HG02973 (cell line): ENCODE results near the gene ISCA2.
"Not testable (repeated sequence)": the region's sequence is repeated elsewhere in the genome, so short reads cannot be mapped to it uniquely, and the experiment has no call there.

Experiments
- ATAC-seq: cut with Tn5 transposase; IDR thresholded peaks from one replicate; pipeline ENCODE4 v1.9.1; 2021; ENCODE audit warnings: moderate library complexity; ENCODE audit not compliant: unreplicated experiment

The ISCA2 gene, protein sequence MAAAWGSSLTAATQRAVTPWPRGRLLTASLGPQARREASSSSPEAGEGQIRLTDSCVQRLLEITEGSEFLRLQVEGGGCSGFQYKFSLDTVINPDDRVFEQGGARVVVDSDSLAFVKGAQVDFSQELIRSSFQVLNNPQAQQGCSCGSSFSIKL

GRCh38 chr14:74493343-74494261, at the start of gene ISCA2:
TSS of gene ISCA2 (plus strand) at chr14:74493765. CDS start at chr14:74493775, 10 bp downstream.
- ATAC-seq, result peak; percentile 82

DNA sequence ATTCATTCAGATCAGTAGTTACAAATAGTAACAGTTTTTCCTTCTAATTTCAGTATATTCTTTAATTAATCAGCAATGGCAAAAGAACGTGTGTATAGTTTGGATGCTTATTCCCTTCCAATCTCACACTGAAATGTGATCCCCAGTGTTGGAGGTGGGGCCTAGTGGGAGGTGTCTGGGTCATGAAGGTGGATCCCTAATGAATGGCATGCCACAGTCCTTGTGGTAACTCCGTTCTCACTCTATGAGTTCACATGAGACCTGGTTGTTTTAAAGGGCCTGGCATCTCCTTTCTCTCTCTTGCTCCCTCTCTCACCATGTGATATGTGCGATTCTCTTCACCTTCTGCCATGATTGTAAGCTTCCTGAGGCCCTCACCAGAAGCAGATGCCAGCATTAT, 48.7 kb upstream of the ISCA2 start:
- ATAC-seq, result no peak

DNA sequence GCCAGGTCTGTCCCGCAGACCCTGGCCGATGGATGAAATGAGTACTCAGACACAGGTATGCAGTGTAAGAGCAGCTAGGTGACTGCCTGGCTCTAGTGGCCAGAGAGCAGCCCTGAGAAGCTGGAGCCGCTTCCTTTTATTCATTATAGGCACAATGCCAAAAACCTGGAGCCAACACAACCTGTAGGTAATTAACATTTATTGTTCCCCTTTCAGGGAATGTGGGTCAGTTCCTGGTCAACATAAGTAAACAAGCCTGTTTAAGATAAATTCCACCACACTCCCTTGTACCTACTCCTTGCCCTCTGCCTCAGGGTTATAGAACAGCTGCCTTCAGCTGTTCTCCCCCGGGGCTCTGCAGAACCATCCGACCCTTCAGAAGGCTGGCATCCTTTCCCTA, 39.2 kb upstream of the ISCA2 start:
- ATAC-seq, result not testable (repeated sequence)

GRCh38 chr14:74456684-74457564, 36.6 kb upstream of the ISCA2 start:
- no peak for ATAC-seq

- no peak for ATAC-seq
Measured at GRCh38 chr14:74457565-74457895, 36.0 kb upstream of the ISCA2 start.

- peak; percentile 69 for ATAC-seq
Measured at GRCh38 chr14:74459289-74459946, 34.1 kb upstream of the ISCA2 start.

DNA sequence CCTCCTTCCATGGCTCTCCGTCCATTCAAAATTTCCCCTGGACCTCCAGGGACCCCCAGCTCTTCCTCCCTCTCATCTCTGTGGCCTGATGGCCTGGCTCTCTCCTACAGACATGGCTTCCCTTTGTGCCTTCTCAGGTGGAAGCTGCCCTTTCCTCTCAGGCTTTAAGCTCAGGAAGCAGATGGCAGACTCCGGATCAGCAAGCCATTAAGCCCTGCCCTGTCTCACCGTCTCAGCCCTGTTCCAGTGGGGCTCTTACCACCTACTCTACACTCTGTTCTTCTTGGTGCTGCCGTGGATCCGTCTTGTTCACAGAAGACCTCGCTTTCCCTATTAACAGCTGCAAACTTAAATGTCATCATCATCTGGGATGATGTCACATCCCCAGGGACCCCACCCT, 33.6 kb upstream of the ISCA2 start:
- ATAC-seq, result no peak

GRCh38 chr14:74462993-74463392, 30.6 kb upstream of the ISCA2 start:
- ATAC-seq, result no peak

- no peak for ATAC-seq
Measured at GRCh38 chr14:74463697-74464096, 29.9 kb upstream of the ISCA2 start.

- no peak for ATAC-seq
Measured at GRCh38 chr14:74464785-74465184, 28.8 kb upstream of the ISCA2 start.

DNA sequence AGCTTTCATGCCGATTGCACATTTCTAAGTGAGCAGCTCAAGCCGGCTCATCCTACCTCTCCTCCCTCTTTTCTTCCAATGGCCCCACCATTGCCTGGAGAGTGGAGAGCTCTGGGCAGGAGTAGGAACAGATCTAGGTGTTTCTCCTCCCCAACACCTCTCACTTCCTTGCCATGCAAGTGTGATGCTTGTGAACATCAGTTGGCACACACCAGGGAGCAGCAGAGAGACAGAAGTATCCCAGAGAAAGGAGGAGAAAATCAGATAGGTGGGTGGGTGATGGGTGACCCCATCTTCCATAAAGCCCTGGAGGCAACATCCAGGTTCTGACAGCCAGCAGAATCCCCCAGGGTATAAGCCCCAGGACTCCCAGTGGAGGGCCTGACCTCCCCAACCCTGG, 28.2 kb upstream of the ISCA2 start:
- no peak for ATAC-seq

GRCh38 chr14:74468513-74468912, 25.1 kb upstream of the ISCA2 start:
- no peak for ATAC-seq

DNA sequence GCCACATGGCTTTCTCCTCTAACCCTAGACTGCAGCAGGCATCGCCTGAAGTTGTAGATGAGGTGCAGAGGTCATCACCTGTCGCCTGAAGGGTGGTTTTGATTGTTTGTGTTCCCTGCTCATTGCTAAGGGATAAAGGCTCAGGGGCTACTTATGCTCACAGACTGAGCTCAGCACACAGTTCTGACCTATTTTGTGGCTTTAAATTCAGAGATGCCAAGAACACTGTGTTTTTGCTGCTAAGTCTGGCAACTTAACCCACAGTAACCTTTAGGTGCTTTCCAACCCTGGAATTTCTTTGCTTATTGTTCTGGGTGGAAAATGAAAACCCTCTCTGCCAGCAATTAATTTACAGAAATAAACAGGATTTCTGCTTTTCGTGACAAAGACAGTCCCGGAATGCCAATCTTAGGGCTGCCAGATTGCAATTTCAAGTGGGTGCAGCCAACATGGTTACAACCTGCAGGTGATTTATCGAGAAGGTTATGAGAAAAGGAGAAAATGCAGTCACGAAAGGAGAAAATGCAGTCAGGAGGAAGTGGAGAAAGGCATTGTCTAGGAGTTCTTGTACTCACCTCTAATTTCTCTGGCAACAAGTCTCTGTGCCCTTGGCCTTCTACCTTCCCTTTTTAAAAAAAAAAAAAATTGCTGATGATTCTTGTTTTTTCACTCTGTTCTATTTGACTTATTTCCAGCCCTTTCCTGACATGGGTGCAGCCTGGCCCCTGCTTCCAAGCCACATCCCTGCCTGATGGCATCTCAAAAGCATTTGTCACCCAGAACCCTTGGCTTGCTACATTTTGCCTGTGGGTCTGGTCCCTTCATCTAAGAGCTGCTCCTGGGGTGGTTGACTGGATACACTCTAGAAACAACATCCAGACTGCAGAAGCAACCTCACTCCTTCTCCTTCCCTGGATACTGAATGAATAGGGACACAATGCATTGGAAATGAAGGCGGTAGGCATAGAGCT, 23.7 kb upstream of the ISCA2 start:
- ATAC-seq, result no peak

DNA sequence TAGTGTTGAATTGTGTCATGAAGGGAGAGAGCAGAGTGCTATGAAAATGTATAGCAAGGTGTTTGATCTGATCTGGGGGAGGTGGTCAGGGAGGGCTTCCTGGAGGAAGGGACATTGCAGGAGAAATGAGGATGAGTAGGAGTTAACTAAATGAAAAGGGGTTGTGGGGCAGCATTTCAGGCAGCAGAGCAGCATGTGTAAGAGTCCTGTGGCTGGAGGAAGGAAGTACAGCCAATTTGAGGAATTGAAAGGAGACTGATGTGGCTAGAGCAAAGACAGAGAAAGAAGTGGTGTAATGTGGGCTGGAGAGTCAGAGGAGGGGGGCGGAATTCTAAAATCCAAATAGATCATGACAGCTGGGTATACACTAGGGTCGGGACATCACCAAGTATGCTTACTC, 21.0 kb upstream of the ISCA2 start:
- no peak for ATAC-seq

GRCh38 chr14:74474376-74474775, 19.2 kb upstream of the ISCA2 start:
- ATAC-seq, result no peak

DNA sequence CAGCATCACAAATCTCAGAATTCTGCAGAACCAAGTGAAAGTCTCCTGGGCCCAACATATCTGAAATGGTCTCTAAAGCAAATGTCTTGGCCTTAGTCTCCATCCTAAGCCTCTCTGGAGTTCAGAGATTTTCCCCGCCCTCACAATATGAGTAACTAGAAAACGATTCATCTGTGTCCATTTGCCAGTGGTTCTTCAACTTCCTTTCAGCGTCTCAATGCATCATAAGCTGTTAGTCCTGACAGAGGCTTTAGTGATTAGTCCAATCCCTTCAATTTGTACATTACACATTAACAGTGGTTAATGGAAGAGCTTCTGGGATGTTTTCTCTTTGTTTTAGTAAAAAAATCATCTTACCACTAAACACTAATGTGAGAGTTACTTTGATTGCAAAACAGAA, 17.9 kb upstream of the ISCA2 start:
- no peak for ATAC-seq

- ATAC-seq, result no peak
Measured at GRCh38 chr14:74476107-74476506, 17.5 kb upstream of the ISCA2 start.

DNA sequence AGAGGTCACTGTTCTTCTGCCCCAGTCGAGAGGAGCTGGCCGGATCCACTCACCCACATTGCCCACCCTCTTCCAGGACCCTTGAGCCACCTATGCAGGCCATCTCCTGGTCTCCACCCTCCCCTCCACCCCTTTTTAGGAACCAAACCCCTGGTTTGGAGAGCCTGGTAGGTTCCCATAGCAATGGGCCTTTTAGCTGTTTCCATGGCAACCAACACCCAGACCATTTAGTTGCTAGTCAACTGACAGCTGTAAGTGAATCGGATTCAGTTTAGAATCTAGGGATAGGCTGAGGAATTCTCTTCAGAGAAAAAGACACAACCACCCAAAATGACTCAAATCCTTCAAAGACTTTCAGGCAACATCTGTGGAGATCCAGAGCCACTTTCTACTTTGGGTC, 17.0 kb upstream of the ISCA2 start:
- no peak for ATAC-seq

DNA sequence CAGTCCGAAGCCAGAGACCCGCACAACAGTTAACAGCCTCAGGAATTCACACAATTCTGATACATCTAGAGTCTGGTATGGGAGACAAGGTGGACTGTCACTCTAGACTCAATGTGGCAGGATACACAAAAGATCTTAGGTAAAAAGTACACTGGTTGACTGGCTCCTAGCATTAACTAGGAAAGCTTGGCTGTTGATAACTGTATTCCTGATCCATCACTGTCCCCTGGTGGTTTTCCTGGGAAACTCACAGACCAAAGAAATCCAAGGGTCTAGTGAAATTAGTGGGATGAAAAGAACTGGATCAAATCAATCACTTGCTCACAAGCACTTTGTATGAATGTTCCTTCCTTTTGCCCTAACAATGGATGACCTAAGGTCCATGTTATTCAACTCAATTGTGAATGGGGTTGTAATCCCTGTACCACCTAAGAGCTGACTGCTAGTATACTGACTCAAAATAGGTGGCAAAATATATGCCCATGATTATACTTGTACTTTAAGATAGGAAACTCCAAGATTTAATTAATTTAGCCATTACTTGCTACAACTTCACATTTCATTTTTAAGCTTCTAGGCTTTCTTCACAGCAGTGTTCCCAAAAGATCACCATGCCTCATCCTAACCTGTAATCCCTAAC, 14.4 kb upstream of the ISCA2 start:
- no peak for ATAC-seq
